RKO (cell line): Measurements from ENCODE around the gene RNF17.

Source experiments
- DNase-seq: peaks from one replicate; pipeline ENCODE4 v3.0.0-alpha.2; 2016; ENCODE audit warnings: low spot score

The RNF17 gene

GRCh38 chr13:24861617-24862362 is 97.8 kb downstream of the RNF17 start:
- no peak for DNase-seq

GRCh38 chr13:24863748-24864540 is 100.0 kb downstream of the RNF17 start:
- DNase-seq = no peak

GRCh38 chr13:24864579-24864978 is 100.6 kb downstream of the RNF17 start:
- DNase-seq = no peak

- peak; percentile 34 for DNase-seq
Observed at GRCh38 chr13:24865163-24865953, 101.4 kb downstream of the RNF17 start.

- no peak for DNase-seq
Observed at GRCh38 chr13:24866488-24866887, 102.5 kb downstream of the RNF17 start.

- DNase-seq = no peak
Observed at GRCh38 chr13:24868874-24869273, 104.9 kb downstream of the RNF17 start.

- DNase-seq = no peak
Observed at GRCh38 chr13:24870380-24870760, 106.4 kb downstream of the RNF17 start.

GRCh38 chr13:24875566-24875965 is 111.6 kb downstream of the RNF17 start:
- DNase-seq = no peak

- DNase-seq = no peak
Observed at GRCh38 chr13:24877531-24877930, 113.6 kb downstream of the RNF17 start.

- DNase-seq = no peak
Observed at GRCh38 chr13:24878340-24878739, 114.4 kb downstream of the RNF17 start.

GRCh38 chr13:24882665-24883064 is 118.7 kb downstream of the RNF17 start:
- no peak for DNase-seq

- DNase-seq = no peak
Observed at GRCh38 chr13:24887759-24888158, 123.8 kb downstream of the RNF17 start.

GRCh38 chr13:24888291-24888931 is 124.4 kb downstream of the RNF17 start:
- DNase-seq = no peak

GRCh38 chr13:24890256-24890655 is 126.3 kb downstream of the RNF17 start:
- no peak for DNase-seq

GRCh38 chr13:24891476-24892108 is 127.6 kb downstream of the RNF17 start:
- DNase-seq = no peak

GRCh38 chr13:24892829-24893228 is 128.9 kb downstream of the RNF17 start:
- no peak for DNase-seq

- DNase-seq = no peak
Observed at GRCh38 chr13:24893863-24894262, 129.9 kb downstream of the RNF17 start.

GRCh38 chr13:24894277-24894971 is 130.5 kb downstream of the RNF17 start:
- DNase-seq = no peak

- DNase-seq = no peak
Observed at GRCh38 chr13:24894972-24895300, 131.0 kb downstream of the RNF17 start.

GRCh38 chr13:24896061-24896460 is 132.1 kb downstream of the RNF17 start:
- no peak for DNase-seq

GRCh38 chr13:24897293-24897692 is 133.3 kb downstream of the RNF17 start:
- DNase-seq = no peak
